ENCODE results near the gene TNP2. TPM values are rescaled to one million over a fixed set of nuclear protein-coding genes. Genes with fewer than 3 reads are reported as not detected.

The TNP2 gene
- total RNA-seq, 3 donors from 2014 or later = not detected

DNA sequence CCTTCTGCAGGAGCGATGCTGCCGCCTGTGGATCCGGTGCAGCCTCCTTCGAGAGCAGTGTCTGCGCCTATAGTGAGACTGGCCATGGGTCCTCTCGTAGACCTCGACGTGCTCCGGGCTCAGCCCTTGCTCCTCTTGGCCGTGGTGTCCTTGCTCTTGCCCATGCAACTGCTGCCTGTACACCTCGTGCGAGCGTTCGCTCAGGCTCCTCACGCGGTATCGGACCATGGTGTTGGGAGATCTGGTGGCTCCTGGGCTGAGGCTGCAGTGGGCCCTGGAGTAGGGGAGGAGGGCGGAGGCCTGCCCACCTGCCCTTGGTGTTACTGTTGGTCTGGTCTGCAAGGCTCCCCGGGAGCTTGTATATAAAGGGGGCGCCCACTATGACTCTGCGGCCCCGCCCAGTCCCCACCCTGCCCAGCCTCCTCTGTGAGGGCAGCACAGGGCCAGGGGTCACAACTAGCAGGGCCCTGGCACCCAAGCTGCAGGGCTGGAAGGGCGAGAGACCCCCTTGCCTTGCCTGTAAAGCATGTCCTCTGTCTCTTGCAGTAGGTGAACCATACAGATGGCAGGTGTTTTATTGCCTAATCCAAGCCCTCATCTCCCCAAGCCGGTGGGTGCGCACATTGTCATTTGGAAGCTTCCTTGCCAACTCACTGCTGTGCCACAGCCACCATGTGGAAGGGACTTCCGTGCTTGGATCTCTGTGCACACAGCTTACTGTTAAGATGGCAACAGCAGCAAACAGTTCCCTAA lies 7.2 kb upstream of the TNP2 start, which contains the start of gene PRM2:
PRM2 (minus strand) TSS at position 338 of the 753 bp plus-strand sequence; CDS start at position 228, 110 bp downstream.
- Mint-ChIP-seq H3K4me1 (ENCODE audit: low read depth) (peaks cover 1% of the 10 kb centered on the region), H3K4me3 (no peak within 1 kb of the TSS), H3K9me3 (no peaks in the 10 kb centered on the region), H3K27me3 (ENCODE audit: low read depth) (peaks cover 4% of the 10 kb centered on the region), H3K36me3 (ENCODE audit: insufficient read depth) (no peaks in the 10 kb centered on the region)
- peak in 1 of 2 donors; percentile 27 for ATAC-seq
- DNase-seq = no peak

DNA sequence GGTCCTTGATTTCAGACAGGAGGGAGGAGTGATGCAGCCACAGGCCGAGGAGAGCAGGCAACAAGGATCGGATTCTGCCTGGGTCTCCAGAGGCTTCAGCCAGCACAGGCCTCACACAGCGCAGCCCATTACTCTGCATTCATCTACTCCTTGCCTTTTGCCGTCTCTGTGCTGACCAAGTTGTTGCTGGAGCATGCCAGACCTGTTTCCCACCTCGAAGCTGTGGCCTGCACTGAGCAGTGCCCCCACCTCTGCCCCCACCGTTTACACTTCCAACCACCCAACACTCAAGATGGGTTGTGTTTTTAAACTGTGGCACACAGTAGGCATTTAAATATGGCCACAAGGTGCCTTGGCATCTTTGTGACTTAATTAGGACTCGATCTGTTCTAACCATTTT lies 5.8 kb upstream of the TNP2 start:
- Mint-ChIP-seq H3K4me1 (ENCODE audit: low read depth) (peaks cover 1% of the 10 kb centered on the region), H3K9me3 (no peaks in the 10 kb centered on the region), H3K4me3 (no peak overlapping the region), H3K36me3 (ENCODE audit: insufficient read depth) (no peaks in the 10 kb centered on the region), H3K27me3 (ENCODE audit: low read depth) (peaks cover 4% of the 10 kb centered on the region)
- DNase-seq = no peak
- no peak for ATAC-seq

DNA sequence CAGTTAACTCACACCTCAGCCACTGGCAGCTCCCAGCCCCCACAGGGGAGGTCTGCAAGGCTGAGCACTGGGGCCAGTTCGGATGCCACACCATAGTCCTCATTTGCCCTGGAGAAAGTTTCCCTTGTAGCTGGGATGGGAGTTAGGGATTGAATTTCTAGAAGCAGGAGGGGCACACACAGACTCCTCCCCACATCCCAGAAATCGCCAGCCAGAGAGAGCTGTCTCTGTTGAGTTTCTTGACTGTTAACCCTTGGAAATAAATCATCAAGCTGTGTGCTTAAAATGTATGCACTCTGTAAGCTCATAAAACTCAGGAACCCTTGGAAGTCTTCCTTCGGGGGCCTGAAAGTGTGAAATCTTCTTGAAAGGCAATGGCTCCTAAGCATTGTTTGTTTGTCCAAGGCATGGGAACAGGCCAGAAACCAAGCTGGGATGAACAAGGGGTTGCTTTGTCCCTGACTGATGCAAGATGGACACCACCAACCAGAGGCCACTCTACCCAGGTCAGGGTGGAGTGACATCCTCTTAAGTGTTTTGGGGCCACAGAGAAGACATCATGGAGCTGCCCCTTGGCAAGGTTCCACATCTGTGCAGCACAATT lies 4.7 kb upstream of the TNP2 start:
- ATAC-seq = no peak
- no peaks in the 10 kb centered on the region for H3K4me1 Mint-ChIP-seq (ENCODE audit: low read depth)
- H3K4me3 Mint-ChIP-seq = no peak overlapping the region
- no peaks in the 10 kb centered on the region for H3K36me3 Mint-ChIP-seq (ENCODE audit: insufficient read depth)
- no peaks in the 10 kb centered on the region for H3K9me3 Mint-ChIP-seq
- peaks cover 4% of the 10 kb centered on the region for H3K27me3 Mint-ChIP-seq (ENCODE audit: low read depth)
- no peak for DNase-seq

DNA sequence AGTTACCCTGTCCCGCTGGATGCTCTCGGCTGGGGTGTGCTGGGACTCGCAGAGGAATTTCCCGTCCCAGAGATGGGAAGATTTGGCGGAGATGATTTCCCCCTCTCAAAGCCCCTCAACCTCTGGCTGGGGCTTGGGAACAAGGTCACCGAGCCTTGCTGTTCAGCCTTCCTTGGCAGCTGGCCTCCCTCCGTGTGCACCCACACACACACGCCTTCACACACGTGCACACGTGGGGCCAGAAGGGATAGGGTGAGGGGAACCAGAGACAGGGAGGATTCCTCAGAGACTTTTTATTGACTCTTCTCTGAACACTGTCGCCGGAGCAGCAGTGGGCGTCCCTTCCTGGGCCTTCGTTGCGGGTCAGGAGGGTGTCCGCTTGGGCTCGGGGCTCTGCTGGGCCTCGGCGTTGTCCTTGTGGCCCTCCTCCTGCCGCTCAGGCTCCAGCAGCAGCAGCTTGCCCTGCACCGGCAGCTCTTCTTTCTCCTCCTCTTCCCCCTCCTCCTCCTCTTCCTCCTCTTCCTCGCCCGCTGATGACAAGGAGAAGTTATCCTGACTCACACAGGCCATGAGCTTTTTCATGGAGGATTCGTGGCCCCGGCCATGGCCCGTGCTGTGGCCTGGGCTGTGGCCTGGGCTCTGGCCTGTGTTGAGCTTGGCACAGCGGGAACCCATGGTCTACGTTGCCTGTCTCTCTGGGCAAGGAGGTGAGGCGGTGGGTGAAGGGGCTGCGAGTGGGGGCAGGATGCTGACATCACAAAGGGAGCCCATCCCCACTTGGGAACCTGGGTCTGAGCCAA lies 4.0 kb upstream of the TNP2 start, which contains the start of gene PRM3:
PRM3 (minus strand) TSS at position 709 of the 800 bp plus-strand sequence; CDS start at position 675, 34 bp downstream.
- Mint-ChIP-seq H3K4me3 (no peak within 1 kb of the TSS), H3K27me3 (ENCODE audit: low read depth) (peaks cover 4% of the 10 kb centered on the region), H3K36me3 (ENCODE audit: insufficient read depth) (no peaks in the 10 kb centered on the region), H3K9me3 (no peaks in the 10 kb centered on the region), H3K4me1 (ENCODE audit: low read depth) (no peaks in the 10 kb centered on the region)
- DNase-seq (no peak), ATAC-seq (no peak)

DNA sequence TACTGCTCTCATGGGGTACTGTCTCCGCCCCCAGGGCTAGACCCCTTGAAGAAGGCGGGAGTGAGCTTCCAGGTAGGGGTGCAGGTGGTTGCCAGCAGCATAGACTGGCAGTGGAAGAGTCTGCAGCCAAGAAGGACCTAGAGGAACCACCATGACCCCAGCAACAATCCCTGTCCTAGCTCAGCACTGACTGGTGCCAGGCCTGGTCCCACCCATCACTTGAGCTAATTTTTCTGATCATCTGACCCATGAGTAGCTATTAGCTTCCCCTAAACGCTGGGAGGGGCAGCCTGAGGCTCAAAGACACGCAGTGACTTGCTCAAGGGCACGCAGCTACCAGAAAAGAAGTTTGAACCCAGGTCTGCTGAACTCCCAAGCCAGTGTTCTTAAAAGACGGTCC lies 3.4 kb upstream of the TNP2 start:
- no peaks in the 10 kb centered on the region for H3K4me1 Mint-ChIP-seq (ENCODE audit: low read depth)
- ATAC-seq = no peak

DNA sequence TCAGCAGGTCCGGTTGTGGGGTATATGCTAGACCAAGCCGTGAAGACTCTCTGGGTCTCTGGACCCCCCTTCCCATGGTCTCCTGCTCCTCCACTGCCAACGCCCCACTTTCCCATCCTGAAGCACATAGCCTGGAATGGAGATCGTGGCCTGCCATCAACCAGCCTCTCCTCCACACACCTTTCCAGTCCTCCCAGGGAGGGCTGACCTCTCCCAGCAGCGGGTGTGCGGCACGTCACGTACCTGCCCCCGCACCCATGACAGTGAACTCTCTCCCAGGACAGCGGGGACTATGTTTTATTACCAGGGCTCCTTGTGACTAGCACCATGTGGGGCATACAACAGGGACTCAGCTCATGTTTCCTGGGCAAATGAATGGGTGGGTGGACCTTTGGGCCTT lies 2.5 kb upstream of the TNP2 start:
- Mint-ChIP-seq H3K4me1 (ENCODE audit: low read depth) (no peaks in the 10 kb centered on the region), H3K36me3 (ENCODE audit: insufficient read depth) (no peaks in the 10 kb centered on the region), H3K4me3 (no peak overlapping the region), H3K9me3 (no peaks in the 10 kb centered on the region), H3K27me3 (ENCODE audit: low read depth) (no peaks in the 10 kb centered on the region)
- DNase-seq = no peak
- ATAC-seq = no peak

More for the DNA sequence above, 3.4 kb upstream of the TNP2 start:
- Mint-ChIP-seq H3K36me3 (ENCODE audit: insufficient read depth) (no peaks in the 10 kb centered on the region), H3K27me3 (ENCODE audit: low read depth) (peaks cover 2% of the 10 kb centered on the region), H3K4me3 (no peak overlapping the region), H3K9me3 (no peaks in the 10 kb centered on the region)
- no peak for DNase-seq

DNA sequence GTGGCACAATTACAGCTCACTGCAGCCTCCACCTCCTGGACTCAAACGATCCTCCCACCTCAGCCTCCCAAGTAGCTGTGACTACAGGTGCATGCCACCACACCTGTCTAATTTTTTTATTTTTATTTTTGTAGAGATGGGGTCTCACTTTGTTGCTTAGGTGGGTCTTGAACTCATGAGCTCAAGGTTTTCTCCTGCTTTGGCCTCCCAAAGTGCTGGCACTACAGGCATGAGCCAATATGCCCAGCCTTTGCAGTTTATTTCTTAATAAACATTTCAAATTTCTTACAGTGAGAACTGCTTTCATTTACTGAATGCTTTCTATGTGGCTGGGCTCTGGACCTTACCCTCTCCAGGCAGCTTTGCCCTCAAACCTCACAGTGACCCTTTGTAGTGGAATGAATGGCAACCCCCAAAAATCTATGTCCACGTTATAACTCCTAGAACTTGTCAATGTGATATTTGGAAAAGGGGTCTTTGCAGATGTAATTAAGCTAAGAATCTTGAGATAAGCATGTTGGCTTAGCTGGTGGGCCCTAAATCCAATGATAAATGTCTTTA lies 1.6 kb upstream of the TNP2 start:
- no peaks in the 10 kb centered on the region for H3K27me3 Mint-ChIP-seq (ENCODE audit: low read depth)
- no peaks in the 10 kb centered on the region for H3K9me3 Mint-ChIP-seq
- no peak for ATAC-seq

DNA sequence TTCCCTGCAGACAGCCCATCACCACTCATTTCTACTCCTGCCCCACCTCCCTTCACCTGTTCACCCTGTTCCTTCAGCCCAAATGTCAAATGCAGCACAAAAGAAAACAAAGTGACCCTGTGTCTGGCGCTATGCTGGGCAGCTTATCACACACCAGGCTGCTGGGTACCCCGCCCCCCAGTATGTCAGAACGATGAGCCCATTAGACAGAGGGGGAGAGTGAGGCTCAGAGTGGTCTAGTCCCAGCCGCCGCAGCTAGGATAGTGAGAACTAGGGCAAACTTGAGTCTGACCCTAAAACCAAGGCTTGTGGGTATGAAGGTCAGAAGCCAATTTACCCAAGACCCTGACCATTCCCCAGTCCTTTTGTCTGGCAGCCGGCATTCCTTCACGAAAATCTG lies 4.0 kb downstream of the TNP2 start:
- Mint-ChIP-seq H3K36me3 (ENCODE audit: insufficient read depth) (no peaks in the 10 kb centered on the region), H3K4me1 (ENCODE audit: low read depth) (peaks cover 26% of the 10 kb centered on the region), H3K4me3 (no peak overlapping the region), H3K27me3 (ENCODE audit: low read depth) (no peaks in the 10 kb centered on the region), H3K9me3 (no peaks in the 10 kb centered on the region)
- ATAC-seq (no peak), DNase-seq (no peak)

More for the DNA sequence above, 1.6 kb upstream of the TNP2 start:
- Mint-ChIP-seq H3K36me3 (ENCODE audit: insufficient read depth) (no peaks in the 10 kb centered on the region), H3K4me1 (ENCODE audit: low read depth) (no peaks in the 10 kb centered on the region), H3K4me3 (no peak overlapping the region)
- no peak for DNase-seq

DNA sequence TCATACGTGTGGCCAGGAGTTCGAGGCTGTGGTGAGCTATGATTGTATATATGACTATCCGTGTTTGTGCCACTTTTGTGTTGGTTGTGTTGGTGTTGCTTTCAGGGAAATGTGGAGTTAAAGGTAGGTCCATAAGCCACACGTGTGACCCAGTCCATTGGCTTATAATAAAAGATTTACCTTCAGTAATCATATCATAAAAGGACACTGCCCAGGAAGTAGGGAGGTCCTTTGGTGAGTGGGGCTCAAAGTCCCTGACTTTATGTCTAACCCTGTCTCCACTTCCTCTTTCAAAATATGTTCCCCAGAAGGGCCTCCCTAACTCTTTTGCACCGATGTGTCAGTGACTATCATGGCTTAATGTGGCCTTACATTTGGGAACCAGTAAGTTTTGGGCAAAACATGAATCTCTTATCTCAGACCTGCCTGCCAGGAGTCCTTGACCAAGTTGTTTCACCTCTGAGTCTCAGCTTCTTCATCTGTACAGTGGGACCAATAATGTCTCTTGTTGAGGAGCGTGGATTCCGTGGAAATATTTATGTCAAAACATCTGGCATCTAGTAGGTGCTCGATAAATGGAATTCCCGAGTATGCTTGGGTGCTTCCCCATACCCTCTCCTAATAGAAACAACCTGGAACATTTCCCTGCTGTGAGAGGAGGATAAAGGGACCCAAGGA lies 4.8 kb downstream of the TNP2 start:
- H3K36me3 Mint-ChIP-seq (ENCODE audit: insufficient read depth) = no peaks in the 10 kb centered on the region
- DNase-seq = no peak
- ATAC-seq = peak; percentile 6 to 7
- peaks cover 29% of the 10 kb centered on the region for H3K4me1 Mint-ChIP-seq (ENCODE audit: low read depth)
- H3K4me3 Mint-ChIP-seq = no peak overlapping the region
- no peaks in the 10 kb centered on the region for H3K27me3 Mint-ChIP-seq (ENCODE audit: low read depth)
- no peaks in the 10 kb centered on the region for H3K9me3 Mint-ChIP-seq

DNA sequence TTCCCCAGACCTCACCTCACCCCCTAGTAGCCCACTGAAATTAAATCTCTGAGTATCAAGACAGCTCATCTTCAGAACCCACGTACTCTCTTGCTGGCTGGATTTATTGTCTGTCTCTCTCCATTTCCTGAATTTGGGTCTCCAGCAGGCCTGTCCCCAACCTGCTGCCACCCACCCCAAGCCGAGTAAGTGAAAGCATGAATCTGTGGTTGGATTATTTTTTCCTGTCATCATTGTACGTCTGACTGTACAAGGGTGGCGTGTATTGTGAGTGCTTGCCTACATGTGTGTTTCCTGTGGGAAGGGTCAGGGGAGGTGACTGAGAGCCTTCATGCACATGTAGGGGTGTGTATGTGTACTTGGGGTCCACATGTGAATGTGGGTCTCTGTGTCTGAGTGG lies 5.4 kb downstream of the TNP2 start:
- peak; percentile 88 to 92 for ATAC-seq
- H3K4me1 Mint-ChIP-seq (ENCODE audit: low read depth) = peaks cover 35% of the 10 kb centered on the region
- H3K9me3 Mint-ChIP-seq = no peaks in the 10 kb centered on the region
- peak; percentile 30 for DNase-seq
- H3K4me3 Mint-ChIP-seq = no peak overlapping the region
- H3K36me3 Mint-ChIP-seq (ENCODE audit: insufficient read depth) = no peaks in the 10 kb centered on the region
- H3K27me3 Mint-ChIP-seq (ENCODE audit: low read depth) = no peaks in the 10 kb centered on the region

DNA sequence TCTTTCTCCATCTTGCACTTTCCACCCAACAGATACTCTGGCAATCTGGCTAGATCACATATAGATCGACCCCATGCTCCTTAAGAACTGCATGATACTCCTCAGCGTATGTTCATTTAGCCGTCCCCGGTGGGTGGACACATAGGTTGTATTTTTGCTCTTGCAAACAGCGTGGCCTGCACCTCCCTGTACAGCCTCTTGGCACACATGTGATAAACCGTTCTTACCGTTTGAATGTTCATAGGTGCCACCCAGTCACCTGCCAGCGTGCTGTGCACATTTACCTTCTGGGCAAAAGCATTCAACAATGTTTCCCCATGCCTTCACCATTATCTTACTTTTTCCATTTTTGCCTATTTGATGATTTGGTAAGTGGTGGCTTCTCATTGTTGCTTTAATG lies 6.2 kb downstream of the TNP2 start:
- Mint-ChIP-seq H3K36me3 (ENCODE audit: insufficient read depth) (no peaks in the 10 kb centered on the region), H3K4me3 (no peak overlapping the region), H3K9me3 (no peaks in the 10 kb centered on the region), H3K27me3 (ENCODE audit: low read depth) (no peaks in the 10 kb centered on the region), H3K4me1 (ENCODE audit: low read depth) (peaks cover 42% of the 10 kb centered on the region)
- ATAC-seq (no peak), DNase-seq (no peak)

DNA sequence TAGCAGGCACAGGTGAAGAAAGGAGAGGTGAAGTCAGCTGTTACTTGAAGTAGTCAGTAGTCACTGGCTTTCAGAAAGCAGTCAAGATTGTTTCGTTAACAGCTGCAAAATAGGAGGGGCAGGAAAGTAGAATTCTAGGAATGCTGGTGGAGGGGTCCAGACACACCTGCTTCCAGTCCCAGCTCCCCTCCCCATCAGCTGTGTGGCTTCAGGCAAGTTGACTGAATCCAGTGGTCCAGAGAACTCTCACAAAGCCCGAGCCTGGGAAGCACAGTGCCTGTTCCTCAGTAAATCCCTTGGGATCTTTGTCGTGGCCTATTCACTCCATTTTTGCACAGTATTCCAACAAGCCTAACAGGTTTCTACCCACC lies 8.5 kb downstream of the TNP2 start:
- no peak overlapping the region for H3K4me3 Mint-ChIP-seq
- no peaks in the 10 kb centered on the region for H3K36me3 Mint-ChIP-seq (ENCODE audit: insufficient read depth)
- H3K27me3 Mint-ChIP-seq (ENCODE audit: low read depth) = no peaks in the 10 kb centered on the region
- ATAC-seq = no peak
- H3K4me1 Mint-ChIP-seq (ENCODE audit: low read depth) = peaks cover 53% of the 10 kb centered on the region
- no peak for DNase-seq
- no peaks in the 10 kb centered on the region for H3K9me3 Mint-ChIP-seq

DNA sequence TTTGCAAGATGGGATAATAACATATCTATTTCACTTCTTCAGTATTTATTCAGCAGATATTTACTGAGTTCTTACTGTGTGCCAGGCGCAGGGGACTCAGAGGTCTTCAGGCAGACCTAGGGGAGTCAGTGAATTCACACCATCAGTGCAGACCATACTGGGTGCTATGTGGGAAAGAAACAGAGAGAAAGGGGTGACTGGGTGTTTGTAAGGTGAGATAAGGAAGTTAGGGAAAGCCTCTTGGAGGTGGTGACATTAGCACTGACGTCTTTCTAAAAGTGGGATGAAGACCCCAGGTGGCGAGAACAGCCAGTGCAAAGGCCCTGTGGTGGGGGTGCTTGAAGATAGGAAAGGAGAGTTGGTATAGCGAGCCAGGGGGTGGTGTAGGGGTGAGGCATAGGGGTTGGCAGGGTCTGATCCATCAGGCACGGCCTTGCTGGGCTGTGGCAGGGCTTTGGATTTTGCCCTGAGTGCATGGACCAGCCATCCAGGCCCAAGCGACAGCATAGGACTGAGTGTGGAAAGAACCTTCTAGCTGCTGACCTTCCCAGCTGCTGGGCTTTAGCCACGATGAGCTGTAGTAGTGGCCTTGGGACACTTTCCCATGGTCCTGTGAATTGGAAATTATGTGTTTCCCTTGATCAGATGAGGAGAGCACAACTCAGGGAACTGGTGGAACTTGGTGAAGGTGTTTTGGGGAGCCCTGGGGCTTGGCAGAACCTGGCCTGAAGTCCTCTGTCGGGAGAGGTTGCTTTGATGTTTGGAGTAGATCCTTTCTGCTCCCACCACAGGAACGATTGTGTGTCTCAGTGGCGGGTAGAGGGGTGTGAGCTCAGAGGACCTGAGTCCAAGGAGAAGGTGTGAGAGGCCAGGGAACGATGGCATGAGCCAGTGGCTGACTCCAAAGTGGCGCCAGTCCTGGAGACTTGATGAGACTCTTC lies 9.2 kb downstream of the TNP2 start:
- H3K27me3 Mint-ChIP-seq (ENCODE audit: low read depth) = no peaks in the 10 kb centered on the region
- no peaks in the 10 kb centered on the region for H3K36me3 Mint-ChIP-seq (ENCODE audit: insufficient read depth)
- no peaks in the 10 kb centered on the region for H3K9me3 Mint-ChIP-seq
- H3K4me3 Mint-ChIP-seq = no peak overlapping the region
- DNase-seq = no peak
- H3K4me1 Mint-ChIP-seq (ENCODE audit: low read depth) = peaks cover 51% of the 10 kb centered on the region
- no peak for ATAC-seq
